Measurements from ENCODE around the gene HACD4.

DNA sequence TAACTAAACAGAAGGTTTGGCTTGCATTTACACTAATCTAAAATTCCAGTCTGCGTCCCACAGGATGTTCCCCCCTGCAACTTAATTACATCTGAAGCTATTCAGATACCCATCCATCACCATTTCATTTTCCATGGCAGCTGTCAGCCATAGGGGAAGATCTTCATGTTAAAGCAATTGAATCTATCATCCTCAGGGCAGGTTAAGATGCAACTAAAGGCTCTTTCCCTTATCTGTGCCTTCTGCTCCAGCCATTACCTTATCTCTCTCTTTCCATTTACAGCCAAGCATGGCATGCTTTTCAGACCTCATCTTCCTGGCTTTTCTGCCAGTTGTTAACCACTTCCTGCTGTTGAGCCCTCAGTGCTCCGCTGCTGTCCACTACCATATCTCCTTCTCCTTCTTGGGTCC, 15.8 kb upstream of the HACD4 start:
- TF ChIP-seq EZH2 (IDR thresholded peaks at IDR 0.05; ENCODE audit: borderline replicate concordance) (no peak), CTCF (IDR thresholded peaks at IDR 0.05; ENCODE audit: poor library complexity) (no peak), EZH2phosphoT487 (IDR thresholded peaks at IDR 0.05; ENCODE audit: low read depth, severe bottlenecking, unreplicated experiment) (no peak)

All from hepatocyte (in vitro differentiated cells).